Cerebellar cortex (tissue), 1 donor: Measurements from ENCODE around the gene HMGB1.

Experiments used
- DNase-seq: peaks from one replicate; pipeline ENCODE4 v3.0.0-alpha.2; 2015; ENCODE audit warnings: low spot score

Gene HMGB1

GRCh38 chr13:30465593-30466357, at the start of gene HMGB1:
Gene HMGB1, minus strand, starts transcription at chr13:30465936. Its CDS starts 2,256 bp downstream, at chr13:30463680.
- peak; percentile 99 for DNase-seq

- no peak for DNase-seq
These were observed 45.2 kb upstream of the HMGB1 start for GRCh38 chr13:30510811-30511371.

DNA sequence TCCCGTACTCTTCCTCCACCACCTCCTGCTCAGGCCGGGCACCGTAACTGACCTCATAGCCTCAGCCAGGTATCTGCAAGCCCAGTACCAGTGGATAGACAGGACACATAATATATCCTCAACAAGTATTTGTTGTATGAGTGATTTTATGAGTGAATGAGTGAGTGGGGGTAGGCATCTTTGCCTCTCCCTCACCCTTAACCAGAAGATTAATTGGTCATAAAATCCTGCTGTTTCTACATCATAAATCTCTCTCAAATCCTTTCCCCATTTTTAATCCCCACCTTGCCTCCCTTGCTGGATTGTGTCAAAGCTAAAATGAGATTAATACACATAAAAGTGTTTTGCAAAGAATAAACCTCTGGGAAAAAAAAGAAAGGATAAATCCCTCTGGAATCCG, 44.4 kb upstream of the HMGB1 start:
- DNase-seq: no peak

GRCh38 chr13:30509254-30510050, 43.7 kb upstream of the HMGB1 start:
- DNase-seq: no peak

DNA sequence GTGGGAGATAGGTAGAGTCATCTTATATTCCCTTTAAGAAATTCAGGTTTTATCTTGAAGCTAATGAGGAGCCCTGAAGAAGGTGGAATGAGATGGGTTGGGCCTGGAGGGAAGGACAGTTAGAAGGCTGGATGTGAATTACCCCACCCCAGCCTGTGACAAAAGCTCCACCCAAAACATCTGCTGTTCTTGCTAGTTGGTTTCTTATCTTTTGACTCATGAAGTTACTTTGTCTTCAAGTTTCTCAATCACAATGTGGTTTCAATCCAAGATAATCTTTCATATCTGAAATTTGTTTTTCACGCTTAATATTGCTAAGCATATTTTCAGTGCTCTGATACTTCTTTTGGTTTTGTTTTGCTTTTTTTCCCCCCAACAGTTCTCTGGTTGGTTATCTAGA, 38.3 kb upstream of the HMGB1 start:
- DNase-seq: no peak

DNA sequence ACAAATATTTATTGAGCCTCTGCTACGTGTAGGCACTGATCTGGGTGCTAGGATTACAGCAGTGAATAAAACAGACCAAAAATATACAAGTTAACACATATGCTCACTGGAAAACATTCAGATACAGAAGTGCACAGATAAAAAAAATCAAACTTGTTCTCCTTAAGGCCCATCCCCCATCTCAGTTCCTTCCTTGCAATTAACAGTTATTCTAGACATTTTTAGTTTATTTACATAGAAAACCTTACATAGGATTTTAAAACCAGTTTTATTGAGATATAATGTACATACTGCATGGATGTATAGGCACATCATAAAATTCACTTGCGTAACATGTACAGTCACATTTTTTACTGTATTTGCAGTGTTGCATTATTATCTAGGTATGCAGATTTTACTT, 36.5 kb upstream of the HMGB1 start:
- no peak for DNase-seq

DNA sequence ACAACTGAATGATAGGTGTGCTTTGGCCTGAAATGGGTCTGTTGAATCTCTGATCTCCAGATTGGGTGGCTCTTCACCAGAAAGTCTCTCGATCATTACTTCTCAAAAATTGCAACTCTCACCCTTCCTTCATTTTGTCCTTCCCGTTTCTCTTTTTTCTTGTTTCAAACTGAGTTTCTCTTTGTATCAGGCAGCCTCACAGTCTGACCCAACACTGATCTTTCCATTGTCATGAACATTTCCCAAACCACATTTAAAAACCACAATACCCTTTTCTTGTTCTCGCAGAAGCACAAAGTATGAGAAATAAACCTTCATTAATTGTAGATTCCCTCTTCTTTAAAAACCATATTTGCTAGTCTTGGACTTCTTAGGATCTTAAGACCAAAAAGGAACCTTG, 33.6 kb upstream of the HMGB1 start:
- DNase-seq: no peak

DNA sequence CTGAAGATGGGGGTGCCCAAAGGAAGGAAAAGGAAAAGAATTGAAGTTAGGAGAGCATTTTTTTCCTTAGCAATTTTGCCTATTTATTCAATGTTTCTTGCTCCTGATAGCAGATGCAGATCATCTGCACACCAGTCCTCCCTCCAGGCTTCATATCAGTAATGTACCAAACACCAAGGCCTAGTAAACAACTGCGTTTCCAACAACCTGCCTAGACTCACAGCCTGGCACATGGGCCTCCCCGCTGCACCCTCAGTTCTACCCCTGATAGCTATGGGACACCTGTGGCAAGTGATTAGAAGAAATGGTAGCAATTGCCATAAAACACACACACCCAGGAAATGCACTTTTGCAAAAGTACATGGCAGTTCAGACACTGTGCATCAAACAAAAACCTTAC, 30.4 kb upstream of the HMGB1 start:
- no peak for DNase-seq

GRCh38 chr13:30495746-30496145, 30.0 kb upstream of the HMGB1 start:
- no peak for DNase-seq

DNA sequence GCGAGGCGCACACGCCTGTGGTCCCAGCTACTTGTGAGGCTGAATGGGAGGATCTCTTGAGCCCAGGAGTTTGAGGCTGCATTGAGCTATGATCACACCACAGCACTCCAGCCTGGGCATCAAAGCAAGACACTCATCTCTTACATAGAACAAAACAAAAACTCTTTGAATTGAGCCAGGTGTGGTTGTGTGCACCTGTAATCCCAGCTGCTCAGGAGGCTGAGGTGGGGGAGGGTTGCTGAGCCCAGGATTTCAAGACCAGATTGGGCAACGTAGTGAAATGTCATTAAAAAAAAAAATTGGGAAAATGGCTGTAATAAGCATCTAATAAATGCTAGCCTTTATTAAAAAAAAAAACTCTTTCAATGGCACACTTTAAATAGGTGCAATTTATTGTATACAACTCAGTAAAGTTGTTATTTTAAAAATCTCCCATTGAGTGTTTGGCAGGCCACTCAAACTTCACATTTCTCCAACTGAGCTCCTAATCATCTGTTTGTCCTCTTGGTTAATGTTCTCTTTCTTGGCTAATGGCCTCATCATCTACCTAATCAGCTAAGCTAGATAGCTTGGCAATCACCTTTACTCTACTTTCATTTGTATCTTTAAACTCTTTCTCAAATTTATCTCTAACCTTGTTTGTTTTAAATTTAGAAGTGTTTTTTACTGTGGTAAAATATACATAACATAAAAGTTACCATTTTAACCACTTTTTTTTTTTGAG, 28.1 kb upstream of the HMGB1 start:
- no peak for DNase-seq

GRCh38 chr13:30487075-30487470, 21.3 kb upstream of the HMGB1 start:
- no peak for DNase-seq

- no peak for DNase-seq
These were observed 20.7 kb upstream of the HMGB1 start for GRCh38 chr13:30486230-30487074.

DNA sequence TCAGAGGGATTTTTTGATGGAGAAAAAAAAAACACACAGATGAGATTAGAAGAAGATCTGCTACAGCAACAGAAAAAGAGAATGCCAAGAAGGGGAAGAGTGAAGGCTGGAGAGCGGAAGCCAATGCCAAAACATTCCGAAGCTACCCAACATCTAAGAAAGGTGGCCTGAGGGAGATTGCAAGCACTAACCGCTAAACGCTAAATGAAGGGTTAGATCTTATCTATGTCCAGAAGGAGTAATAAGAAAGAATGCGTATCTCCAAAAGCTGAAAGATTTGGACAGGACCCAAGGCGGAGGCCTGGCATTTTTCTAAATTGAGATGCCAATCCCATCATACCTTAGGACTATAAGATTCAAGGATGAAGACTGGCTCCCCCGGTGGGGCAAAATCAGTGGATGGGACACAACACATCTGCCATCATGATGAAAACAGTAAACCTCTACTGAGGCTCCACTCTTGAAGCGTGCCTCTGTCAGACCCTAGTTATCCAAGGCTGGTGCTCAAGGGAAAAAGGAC, 15.6 kb upstream of the HMGB1 start:
- DNase-seq: no peak

GRCh38 chr13:30480292-30480950, 14.7 kb upstream of the HMGB1 start:
- no peak for DNase-seq

GRCh38 chr13:30479883-30480219, 14.1 kb upstream of the HMGB1 start:
- DNase-seq: no peak

DNA sequence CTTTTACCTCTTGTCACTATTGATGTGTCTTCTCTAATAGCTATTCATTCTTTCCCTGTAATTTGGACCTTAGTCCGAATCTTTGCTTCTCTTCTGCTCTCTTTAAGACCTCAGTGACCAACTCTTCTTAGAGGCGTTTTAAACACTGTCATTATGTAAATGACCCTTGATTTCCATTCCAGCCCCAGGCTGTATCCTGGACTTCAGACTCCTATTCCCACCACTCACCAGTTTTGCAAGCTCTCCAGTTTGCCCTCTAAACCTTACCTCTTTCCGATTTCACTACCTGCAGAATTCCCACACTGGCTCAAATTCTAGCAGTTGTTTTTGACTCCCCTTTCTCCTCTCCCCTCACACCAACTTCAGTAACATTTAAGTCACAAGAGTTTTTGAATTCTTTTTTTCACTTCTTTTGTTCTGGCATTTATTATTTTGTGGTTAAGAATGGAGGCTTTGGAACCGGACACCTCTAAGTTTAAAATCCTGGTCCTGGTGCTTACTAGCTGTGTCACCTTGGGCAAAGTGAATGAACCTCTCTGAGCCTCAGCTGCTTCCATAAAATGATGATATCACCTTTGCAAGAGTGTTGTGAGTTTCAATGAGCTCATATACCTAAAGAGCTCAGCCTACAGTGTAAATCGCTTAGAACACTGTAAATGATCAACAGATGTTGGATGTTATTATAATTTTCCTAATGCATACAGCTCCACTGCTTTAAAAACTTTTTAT, 13.6 kb upstream of the HMGB1 start:
- DNase-seq: no peak

DNA sequence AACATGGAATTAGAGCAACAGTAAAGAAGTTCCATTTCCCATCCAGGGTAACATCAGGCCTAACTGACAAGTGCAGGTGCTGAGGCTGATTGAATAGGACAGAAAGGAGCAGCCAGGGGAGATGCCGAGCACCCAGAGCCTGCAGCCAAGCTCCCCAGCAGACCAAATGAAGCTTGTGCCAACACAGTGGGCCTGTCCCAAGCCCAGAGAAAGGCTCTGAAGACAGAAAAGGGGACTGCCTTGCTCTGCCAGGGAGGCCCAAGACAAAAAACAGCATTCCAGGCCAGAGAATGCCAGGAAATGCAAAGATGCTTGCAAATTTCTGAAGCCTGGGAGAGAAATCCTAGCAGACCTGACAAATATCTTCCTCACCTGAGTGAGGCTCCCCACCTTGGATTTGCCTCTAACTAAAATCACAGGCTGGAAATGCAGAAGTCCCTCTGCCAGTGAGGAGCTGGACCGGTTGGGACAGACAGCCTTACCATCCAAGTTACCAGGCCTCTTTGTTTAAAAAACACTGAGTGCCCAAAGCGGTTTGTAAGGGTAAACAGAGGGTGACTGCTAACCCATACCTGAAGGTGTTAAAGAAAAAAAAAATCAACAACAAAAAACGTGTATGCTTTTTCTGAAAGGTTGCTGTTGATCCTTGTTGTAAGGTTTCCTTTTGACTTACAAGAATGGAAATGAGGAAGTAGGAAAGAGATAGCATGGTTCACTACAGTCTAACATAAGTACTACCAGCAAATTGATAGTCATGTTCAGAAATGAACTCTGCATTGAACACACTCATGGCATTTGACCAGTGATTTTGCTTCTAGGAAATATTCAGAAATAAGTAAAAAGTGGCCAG, 11.8 kb upstream of the HMGB1 start:
- DNase-seq: no peak

GRCh38 chr13:30473675-30474074, 7.9 kb upstream of the HMGB1 start:
- DNase-seq: no peak

GRCh38 chr13:30466841-30467252, 1.1 kb upstream of the HMGB1 start:
- DNase-seq: no peak
